Measurements from ENCODE around the gene VGLL3. TPM values are rescaled to one million over a fixed set of nuclear protein-coding genes. Genes with fewer than 3 reads are reported as not detected.

Gene VGLL3, protein sequence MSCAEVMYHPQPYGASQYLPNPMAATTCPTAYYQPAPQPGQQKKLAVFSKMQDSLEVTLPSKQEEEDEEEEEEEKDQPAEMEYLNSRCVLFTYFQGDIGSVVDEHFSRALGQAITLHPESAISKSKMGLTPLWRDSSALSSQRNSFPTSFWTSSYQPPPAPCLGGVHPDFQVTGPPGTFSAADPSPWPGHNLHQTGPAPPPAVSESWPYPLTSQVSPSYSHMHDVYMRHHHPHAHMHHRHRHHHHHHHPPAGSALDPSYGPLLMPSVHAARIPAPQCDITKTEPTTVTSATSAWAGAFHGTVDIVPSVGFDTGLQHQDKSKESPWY
- 3.0 and 28.0 TPM in 2 replicates for total RNA-seq

DNA sequence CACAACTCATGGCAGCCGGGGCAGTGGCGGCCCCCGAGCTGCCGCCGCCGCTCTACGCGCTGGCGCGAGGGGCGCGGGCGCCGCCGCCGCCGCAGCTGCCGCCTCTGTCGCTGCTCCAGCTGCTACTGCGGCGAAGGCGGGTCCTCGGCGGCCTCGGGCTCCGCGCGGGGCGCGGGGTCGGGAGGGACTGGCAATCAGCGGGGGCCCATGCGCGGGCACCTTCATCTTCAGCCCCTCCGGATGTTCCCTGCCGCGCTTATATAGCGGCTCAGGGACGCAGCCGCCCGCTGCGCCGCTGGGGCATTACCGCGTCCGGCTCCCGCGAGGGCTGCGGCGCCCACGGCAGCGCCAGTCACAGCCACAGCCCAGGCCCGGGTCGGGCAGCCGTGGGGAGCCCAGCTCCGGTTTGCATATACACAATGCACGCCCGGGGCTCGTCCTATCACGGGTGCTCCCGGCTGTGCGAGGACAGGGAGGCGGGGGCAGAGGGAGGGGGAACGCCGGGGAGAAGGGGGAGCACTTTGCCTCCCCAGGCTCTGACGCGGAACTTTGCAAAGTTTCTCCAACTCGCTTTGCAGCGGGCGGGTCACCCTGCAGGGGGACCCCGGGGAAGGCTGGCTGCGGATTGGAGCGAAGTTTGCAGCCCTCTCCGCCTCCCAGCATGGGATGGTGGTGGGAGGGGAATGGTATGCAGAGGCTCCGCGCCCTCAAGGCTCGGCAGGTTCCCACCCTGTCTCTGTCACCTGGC, at the start of gene VGLL3:
Gene VGLL3, minus strand, starts transcription at position 416 of the 748 bp plus-strand sequence. Its CDS starts 406 bp downstream, at position 10.

Other genes with a start within 250 kb of the VGLL3 start
- 13.8 and 15.8 TPM in 2 replicates for gene CHMP2B, start 236.2 kb upstream of the VGLL3 start, total RNA-seq